Measurements from ENCODE around the gene ASB13. TPM values are rescaled to one million over a fixed set of nuclear protein-coding genes. Genes with fewer than 3 reads are reported as not detected.

Gene ASB13
- total RNA-seq, 1 experiment from 2014 or later = 18.4 TPM

- Histone ChIP-seq H3K4me3 (ENCODE audit: low read depth in 2 of 2, low read length in 2 of 2) (no peak overlapping the region), H3K9me3 (ENCODE audit: control insufficient read depth, insufficient read depth, low read depth, low read length) (no peaks in the 10 kb centered on the region), H3K27ac (ENCODE audit: low read length) (no peak overlapping the region), H3K27me3 (ENCODE audit: control insufficient read depth, insufficient read depth, low read length) (no peaks in the 10 kb centered on the region), H3K4me1 (ENCODE audit: control insufficient read depth, insufficient read depth, low read length) (no peaks in the 10 kb centered on the region), H3K36me3 (ENCODE audit: control insufficient read depth, insufficient read depth, low read length) (no peaks in the 10 kb centered on the region)
- POLR2A ChIA-PET = no interaction called here
- intact Hi-C loops (cut with micrococcal nuclease; ENCODE audit: unreplicated experiment) = no loop called here
- BruUV-seq (replicated peaks) = no TSS peak
- no peak for DNase-seq (ENCODE audit: low read depth, low spot score)
- no peak for ATAC-seq
- in situ Hi-C loops (cut with HindIII; ENCODE audit: low pct_unique_long_range_greater_than_20kb, low sequenced_read_pairs) = no loop called here
- CTCF ChIA-PET = no interaction called here
- no peak for TF ChIP-seq POLR2AphosphoS5 (IDR thresholded peaks at IDR 0.05; ENCODE audit: low read depth, low read length)
These were observed 25.9 kb downstream of the ASB13 start for GRCh38 chr10:5640501-5640900.

- DNase-seq (ENCODE audit: low read depth, low spot score) (no peak), ATAC-seq (no peak)
- CTCF ChIA-PET = no interaction called here
- POLR2A ChIA-PET = no interaction called here
- H3K4me3 ChIP-seq (ENCODE audit: low read depth in 2 of 2, low read length in 2 of 2) = no peak overlapping the region
- intact Hi-C loops (cut with micrococcal nuclease; ENCODE audit: unreplicated experiment) (no loop called here), in situ Hi-C loops (cut with HindIII; ENCODE audit: low pct_unique_long_range_greater_than_20kb, low sequenced_read_pairs) (no loop called here)
- no peaks in the 10 kb centered on the region for H3K36me3 ChIP-seq (ENCODE audit: control insufficient read depth, insufficient read depth, low read length)
- TF ChIP-seq CTCF (IDR thresholded peaks at IDR 0.05) (no peak), REST (IDR thresholded peaks at IDR 0.05; ENCODE audit: insufficient read depth in 1 of 2, low read depth in 2 of 2, low read length in 1 of 2) (no peak)
- H3K27ac ChIP-seq (ENCODE audit: low read length) = no peak overlapping the region
- no peaks in the 10 kb centered on the region for H3K9me3 ChIP-seq (ENCODE audit: control insufficient read depth, insufficient read depth, low read depth, low read length)
- BruUV-seq (replicated peaks) = no TSS peak
- no peaks in the 10 kb centered on the region for H3K4me1 ChIP-seq (ENCODE audit: control insufficient read depth, insufficient read depth, low read length)
- no peaks in the 10 kb centered on the region for H3K27me3 ChIP-seq (ENCODE audit: control insufficient read depth, insufficient read depth, low read length)
These were observed 26.4 kb downstream of the ASB13 start for GRCh38 chr10:5640036-5640435.

GRCh38 chr10:5639066-5639465 lies 27.3 kb downstream of the ASB13 start:
- no peak for TF ChIP-seq POLR2AphosphoS5 (IDR thresholded peaks at IDR 0.05; ENCODE audit: low read depth, low read length)
- no peak for TF ChIP-seq SIN3A (IDR thresholded peaks at IDR 0.05; ENCODE audit: borderline replicate concordance, insufficient read depth, low read depth, low read length)
- TF ChIP-seq REST (IDR thresholded peaks at IDR 0.05; ENCODE audit: insufficient read depth in 1 of 2, low read depth in 2 of 2, low read length in 1 of 2) = no peak
- no peak for TF ChIP-seq TCF7L2 (IDR thresholded peaks at IDR 0.05; ENCODE audit: low read depth, low read length)
- no peak for TF ChIP-seq CTCF (IDR thresholded peaks at IDR 0.05)
- no peak for ATAC-seq
- Histone ChIP-seq H3K27ac (ENCODE audit: low read length) (no peak overlapping the region), H3K4me1 (ENCODE audit: control insufficient read depth, insufficient read depth, low read length) (no peaks in the 10 kb centered on the region), H3K36me3 (ENCODE audit: control insufficient read depth, insufficient read depth, low read length) (no peaks in the 10 kb centered on the region), H3K4me3 (ENCODE audit: low read depth in 2 of 2, low read length in 2 of 2) (no peak overlapping the region), H3K27me3 (ENCODE audit: control insufficient read depth, insufficient read depth, low read length) (no peaks in the 10 kb centered on the region), H3K9me3 (ENCODE audit: control insufficient read depth, insufficient read depth, low read depth, low read length) (no peaks in the 10 kb centered on the region)
- no TSS peak for BruUV-seq (replicated peaks)
- in situ Hi-C loops (cut with HindIII; ENCODE audit: low pct_unique_long_range_greater_than_20kb, low sequenced_read_pairs) = no loop called here
- DNase-seq (ENCODE audit: low read depth, low spot score) = no peak
- POLR2A ChIA-PET = no interaction called here
- CTCF ChIA-PET = no interaction called here
- intact Hi-C loops (cut with micrococcal nuclease; ENCODE audit: unreplicated experiment) = no loop called here
